BE2C (cell line): Measurements from ENCODE around the gene CLIC3.

ENCODE experiments used
- DNase-seq: peaks from one replicate; pipeline ENCODE4 v3.0.0-alpha.2; 2020
- H3K27me3 ChIP-seq: fragments of 250-450 bp; sonication (Bioruptor Pico); 2 replicates; pipeline ENCODE4 v1.5.1; 2020; ENCODE audit warnings: mild to moderate bottlenecking
- H3K36me3 ChIP-seq: fragments of 250-450 bp; sonication (Bioruptor Pico); 2 replicates; pipeline ENCODE4 v1.5.1; 2020; ENCODE audit warnings: mild to moderate bottlenecking
- H3K4me1 ChIP-seq: fragments of 250-450 bp; sonication (Bioruptor Pico); 2 replicates; pipeline ENCODE4 v1.5.1; 2020
- H3K4me3 ChIP-seq: 2 replicates; pipeline ENCODE4 v1.5.1; 2011; ENCODE audit warnings: low read depth, low read length
- H3K9me3 ChIP-seq: fragments of 250-450 bp; sonication (Bioruptor Pico); 2 replicates; pipeline ENCODE4 v1.5.1; 2020
- TF ChIP-seq, protein P1 (sequence below): IDR thresholded peaks from 2 replicates; pipeline ENCODE4 v1.5.1; 2012; ENCODE audit warnings: mild to moderate bottlenecking, low read depth, low read length

CLIC3 gene

DNA sequence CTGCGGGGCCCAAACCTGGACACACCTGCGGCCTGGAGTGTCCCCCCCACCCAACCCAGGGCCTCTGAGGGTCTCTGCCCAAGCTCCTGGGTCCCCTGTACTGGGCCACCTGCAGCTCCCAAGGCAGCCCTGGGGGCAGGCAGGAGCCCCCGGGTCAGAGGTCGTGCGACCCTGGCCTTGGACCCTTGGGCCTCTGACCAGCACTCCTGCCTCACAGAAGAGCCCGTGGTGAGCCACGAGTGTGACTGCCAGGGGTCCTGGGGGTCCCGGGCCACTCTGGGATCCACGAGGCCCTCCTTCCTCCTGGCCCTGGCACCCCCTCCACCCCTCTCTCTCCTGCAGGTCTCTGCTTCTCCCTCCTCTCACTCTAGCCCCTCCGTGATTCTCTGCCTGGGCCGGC is 24.0 kb downstream of the CLIC3 start:
- Histone ChIP-seq H3K9me3 (no peaks in the 10 kb centered on the region), H3K27me3 (no peaks in the 10 kb centered on the region), H3K4me3 (no peak overlapping the region), H3K36me3 (no peaks in the 10 kb centered on the region), H3K4me1 (no peaks in the 10 kb centered on the region)
- TF ChIP-seq, protein P1, sequence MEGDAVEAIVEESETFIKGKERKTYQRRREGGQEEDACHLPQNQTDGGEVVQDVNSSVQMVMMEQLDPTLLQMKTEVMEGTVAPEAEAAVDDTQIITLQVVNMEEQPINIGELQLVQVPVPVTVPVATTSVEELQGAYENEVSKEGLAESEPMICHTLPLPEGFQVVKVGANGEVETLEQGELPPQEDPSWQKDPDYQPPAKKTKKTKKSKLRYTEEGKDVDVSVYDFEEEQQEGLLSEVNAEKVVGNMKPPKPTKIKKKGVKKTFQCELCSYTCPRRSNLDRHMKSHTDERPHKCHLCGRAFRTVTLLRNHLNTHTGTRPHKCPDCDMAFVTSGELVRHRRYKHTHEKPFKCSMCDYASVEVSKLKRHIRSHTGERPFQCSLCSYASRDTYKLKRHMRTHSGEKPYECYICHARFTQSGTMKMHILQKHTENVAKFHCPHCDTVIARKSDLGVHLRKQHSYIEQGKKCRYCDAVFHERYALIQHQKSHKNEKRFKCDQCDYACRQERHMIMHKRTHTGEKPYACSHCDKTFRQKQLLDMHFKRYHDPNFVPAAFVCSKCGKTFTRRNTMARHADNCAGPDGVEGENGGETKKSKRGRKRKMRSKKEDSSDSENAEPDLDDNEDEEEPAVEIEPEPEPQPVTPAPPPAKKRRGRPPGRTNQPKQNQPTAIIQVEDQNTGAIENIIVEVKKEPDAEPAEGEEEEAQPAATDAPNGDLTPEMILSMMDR: no peak
- DNase-seq: no peak

DNA sequence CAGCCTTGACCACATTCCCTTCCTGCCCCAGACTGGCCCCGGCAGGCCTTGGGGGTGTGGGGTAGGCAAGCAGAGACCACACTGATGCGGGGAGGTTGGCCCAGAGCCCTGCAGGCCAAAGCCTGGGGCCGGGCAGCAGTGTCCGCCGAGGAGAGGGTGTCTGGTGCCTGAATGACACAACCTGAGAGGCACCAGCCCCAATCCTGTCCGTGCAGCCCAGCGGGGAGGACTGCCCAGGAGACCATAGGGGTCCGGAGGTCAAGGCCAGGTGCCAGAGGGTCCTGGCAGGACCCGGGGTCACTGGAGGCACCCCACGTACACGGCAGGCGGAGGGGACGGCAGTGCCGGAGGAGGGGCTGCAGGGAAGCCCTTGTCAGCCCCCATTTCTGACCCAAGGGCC is 24.6 kb downstream of the CLIC3 start:
- H3K4me1 ChIP-seq: no peaks in the 10 kb centered on the region
- H3K36me3 ChIP-seq: no peaks in the 10 kb centered on the region
- no peaks in the 10 kb centered on the region for H3K27me3 ChIP-seq
- TF ChIP-seq, protein P1: no peak
- no peaks in the 10 kb centered on the region for H3K9me3 ChIP-seq
- no peak overlapping the region for H3K4me3 ChIP-seq
- no peak for DNase-seq

DNA sequence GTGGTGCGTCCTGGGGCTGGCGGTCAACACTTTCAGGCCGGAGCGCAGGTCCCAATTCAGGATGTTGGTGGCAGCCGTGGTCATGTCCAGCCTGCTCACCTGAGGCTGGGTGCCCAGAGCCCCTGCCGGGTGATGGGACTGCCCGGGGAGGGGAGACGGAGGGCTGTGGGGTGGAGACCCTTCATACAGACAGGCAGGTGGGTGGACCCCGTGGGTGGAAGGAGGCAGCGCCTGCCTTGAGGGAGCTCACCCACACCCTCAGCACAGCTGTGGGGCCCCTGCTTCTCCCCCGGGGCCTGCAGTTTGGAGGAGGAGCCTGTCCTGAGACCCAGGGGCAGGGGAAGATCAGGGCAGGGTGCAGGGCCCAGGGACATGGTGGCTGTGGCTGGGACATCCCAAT is 26.0 kb downstream of the CLIC3 start:
- Histone ChIP-seq H3K4me3 (no peak overlapping the region), H3K27me3 (no peaks in the 10 kb centered on the region), H3K9me3 (no peaks in the 10 kb centered on the region), H3K4me1 (no peaks in the 10 kb centered on the region), H3K36me3 (no peaks in the 10 kb centered on the region)
- TF ChIP-seq, protein P1: no peak
- no peak for DNase-seq

DNA sequence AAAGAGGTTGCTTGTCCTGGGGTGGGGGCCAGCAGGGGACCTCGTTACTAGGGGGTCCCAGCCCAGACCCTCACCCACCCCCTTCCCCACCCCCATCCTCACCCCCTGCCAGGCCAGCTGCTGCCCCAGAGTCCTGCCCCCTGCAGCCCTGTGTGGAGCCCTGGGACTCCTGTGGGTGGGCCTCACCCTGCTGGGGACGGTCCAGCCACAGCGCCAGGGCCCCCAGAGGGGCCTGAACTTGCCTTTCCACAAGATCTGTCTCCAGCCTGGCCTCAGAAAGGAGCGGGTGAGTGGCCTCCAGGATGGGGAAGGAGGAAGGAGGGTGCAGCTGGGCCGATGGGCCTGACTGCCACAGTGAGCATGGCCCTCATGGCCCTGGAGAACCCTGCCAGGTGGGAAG is 26.6 kb downstream of the CLIC3 start:
- Histone ChIP-seq H3K36me3 (no peaks in the 10 kb centered on the region), H3K9me3 (no peaks in the 10 kb centered on the region), H3K27me3 (no peaks in the 10 kb centered on the region), H3K4me3 (no peak overlapping the region), H3K4me1 (no peaks in the 10 kb centered on the region)
- no peak for DNase-seq
- TF ChIP-seq, protein P1: no peak

DNA sequence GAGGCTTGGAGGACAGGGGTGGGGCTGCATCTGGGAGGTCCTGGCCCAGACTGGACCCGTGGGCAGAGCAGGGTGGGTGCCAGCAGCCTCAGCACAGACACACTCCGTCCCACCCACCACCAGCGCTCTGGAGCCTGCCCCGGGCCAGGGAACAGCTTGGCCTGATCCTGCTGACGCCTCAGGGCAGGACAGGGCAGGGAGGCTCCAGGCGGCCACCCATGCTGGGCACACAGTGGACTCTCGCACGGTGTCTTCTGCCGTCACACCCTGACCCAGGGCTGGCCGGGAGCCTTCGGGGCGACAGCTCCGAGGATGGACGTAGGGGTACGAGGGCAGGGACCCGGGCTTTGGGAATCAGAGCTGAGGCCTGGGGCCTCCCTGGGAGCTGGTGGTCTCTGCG is 27.2 kb downstream of the CLIC3 start:
- no peak for DNase-seq
- H3K4me3 ChIP-seq: no peak overlapping the region
- TF ChIP-seq, protein P1: no peak
- H3K4me1 ChIP-seq: no peaks in the 10 kb centered on the region
- H3K36me3 ChIP-seq: no peaks in the 10 kb centered on the region
- H3K27me3 ChIP-seq: no peaks in the 10 kb centered on the region
- H3K9me3 ChIP-seq: no peaks in the 10 kb centered on the region

DNA sequence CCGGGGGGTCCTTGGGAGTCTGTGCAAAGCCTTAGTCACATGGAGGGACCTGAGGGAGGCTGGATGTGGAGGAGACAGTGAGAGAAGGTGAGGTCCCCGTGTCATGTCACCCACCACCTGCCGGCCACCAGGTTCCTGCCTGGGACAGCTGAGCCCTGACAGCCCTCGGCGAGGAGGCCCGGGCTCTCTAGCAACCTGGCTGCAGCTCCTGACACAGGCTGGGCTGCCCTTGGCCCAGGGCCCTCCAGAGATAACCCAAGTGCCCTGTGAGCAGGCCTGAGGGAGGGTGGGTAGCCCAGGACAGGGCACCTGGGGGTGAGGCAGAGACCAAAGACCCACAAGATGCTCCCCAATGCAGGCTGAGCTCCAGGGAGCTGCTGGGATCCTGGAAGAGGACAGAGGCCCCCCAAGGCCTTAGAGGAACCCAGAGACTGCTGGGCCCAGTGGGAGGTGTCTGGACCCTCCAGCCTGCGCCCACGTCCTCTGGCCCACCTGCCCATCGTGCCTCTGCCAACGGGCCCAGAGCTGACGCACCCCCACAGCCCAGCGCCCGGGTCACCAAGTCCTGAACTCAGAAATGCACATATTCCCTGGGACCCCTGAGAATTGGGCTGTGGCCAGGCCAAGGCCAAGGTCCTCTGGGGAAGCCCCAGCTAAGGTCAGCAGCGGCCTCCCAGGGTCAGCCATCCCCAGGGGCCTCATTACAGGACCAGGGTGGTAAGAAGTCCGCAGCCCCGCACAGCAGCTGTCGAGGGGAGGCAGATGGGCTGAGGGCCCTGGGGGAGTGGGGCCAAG is 27.8 kb downstream of the CLIC3 start:
- H3K4me3 ChIP-seq: no peak overlapping the region
- DNase-seq: no peak
- TF ChIP-seq, protein P1: no peak
- H3K36me3 ChIP-seq: no peaks in the 10 kb centered on the region
- H3K4me1 ChIP-seq: no peaks in the 10 kb centered on the region
- no peaks in the 10 kb centered on the region for H3K27me3 ChIP-seq
- H3K9me3 ChIP-seq: no peaks in the 10 kb centered on the region
